Suppressor macrophage (primary cell): ENCODE results near the gene NAV3.

ENCODE experiments used
- DNase-seq, 4 experiments: peaks; one replicate each; pipeline ENCODE4 v3.0.0-alpha.2; 2020 to 2022

Gene NAV3

DNA sequence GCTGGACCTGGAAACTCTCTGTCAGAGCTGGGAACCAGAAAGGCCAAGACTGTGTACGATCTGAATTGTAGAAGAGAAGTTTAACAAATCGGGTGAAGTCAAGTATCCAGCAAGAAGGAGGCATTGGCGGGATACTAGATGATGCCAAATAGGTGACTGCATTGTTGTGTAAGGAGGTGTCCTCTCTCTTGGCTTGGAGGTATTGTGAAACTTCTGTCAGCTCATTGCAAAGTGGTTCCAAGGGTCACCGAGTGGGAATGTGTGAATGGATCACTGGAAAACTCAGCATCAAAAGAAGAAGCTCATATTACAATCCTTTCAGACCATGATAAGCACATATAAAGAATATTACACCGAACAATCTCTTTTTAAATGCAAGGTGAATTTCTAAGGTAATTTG lies 11.7 kb downstream of the NAV3 start:
- no peak for DNase-seq

DNA sequence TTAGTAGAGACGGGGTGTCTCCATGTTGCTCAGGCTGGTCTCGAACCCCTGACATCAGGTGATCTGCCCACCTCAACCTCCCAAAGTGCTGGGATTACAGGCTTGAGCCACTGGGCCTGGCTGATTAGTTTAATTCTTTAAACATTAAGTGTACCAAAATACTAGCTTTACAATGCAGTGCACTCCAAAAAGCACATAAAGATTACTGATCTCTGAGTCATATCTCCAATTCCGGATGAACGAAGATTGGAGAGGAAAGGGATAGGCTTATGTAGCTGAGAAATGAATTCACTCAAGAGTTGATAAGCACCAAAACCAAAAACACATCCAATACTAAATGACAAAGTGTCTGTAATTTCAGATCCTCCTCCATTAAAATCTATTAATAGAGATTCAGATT lies 15.1 kb downstream of the NAV3 start:
- DNase-seq, result no peak

DNA sequence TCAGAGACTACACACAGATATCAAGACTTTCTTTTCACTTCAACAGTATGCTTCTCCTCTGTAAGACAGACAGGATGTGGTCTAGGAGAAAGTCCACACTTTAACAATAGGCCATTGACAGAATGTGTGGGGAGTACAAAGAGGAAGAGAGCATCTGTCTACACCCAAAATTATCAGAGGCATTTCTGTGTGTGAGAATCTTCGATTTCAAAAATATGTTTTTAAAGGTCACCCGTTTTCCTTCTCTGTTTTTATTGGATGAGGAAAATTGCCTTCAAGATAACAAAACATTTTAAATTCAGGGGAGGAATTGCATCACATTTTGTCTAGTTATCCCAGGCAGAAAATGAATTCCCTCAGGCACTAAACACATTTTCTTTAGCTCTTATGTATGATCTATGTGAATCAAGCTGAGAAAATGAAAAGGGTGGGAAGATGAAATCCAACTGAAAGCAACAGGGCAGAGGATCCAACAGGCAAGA lies 16.4 kb downstream of the NAV3 start:
- no peak for DNase-seq

DNA sequence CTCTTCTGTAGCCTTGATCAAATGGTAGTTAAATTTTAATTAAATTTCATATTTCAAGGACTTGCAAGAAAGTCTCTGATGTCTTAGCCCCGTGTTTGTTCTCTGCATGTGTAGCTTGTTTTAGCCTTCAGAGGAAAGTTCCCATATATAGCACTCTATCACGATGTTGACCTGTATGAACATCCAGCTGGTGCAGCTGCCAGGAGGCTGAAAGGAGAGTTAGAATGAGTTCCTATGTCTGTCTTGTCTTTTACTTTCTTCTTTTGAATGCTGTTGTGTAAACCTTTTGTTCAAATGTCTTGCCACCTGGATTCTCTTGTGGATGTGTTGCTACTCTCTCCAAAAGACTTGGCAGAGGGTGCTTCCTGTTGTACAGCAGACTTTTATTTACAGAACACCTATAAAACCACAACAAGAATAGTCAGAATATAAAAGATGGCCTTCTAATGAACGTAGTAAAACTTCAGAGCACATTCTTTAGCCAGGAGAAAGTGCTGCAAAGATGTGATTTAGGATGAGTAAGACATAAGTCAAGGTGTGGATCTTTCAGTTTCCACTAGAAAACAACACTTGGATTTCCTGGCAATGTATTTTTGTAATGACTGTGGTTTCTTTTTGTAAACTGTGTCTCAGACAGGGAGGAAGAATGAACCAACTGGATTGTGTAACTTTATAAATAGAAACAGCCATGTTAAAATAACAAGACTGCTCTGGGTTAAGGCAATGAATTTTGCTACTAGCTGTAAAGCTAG lies 17.2 kb downstream of the NAV3 start:
- no peak for DNase-seq

DNA sequence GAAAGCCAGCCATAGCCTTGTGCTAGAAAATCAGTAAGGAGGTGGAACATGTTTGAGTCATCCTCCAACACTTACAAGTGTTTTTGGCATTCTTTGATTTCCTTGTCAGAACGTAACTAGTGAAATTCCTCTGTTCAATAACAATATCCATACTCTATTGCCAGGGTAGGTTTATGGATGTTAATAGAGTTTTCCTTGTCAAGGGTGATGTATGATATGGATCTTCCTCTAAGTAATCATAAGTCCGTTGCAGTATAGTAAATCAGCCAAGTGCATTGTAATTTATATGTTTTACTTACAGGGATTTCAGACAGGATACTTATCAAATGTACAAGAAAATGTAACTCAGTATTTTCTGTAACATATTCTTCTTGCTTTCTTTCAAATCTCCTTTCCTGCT lies 19.4 kb downstream of the NAV3 start:
- DNase-seq, result no peak

DNA sequence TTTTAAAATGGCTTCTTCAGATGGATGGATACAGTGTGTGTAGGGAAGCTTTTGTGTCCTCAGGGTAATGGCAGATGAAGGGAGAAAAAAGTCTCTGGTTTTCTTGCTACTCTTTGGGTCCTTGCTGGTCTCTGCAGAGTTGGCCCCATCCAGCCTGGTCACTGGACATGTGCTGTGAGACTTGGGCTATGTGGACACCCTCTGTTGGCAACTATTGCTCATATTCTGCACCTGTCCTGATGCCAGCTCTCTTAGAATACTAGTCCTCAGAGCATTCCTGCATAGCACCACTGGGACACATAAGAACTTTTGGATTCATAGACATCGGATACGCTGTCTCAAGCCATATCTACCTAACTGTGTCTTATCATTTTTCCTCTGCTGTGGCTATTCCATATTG lies 20.0 kb downstream of the NAV3 start:
- no peak for DNase-seq

DNA sequence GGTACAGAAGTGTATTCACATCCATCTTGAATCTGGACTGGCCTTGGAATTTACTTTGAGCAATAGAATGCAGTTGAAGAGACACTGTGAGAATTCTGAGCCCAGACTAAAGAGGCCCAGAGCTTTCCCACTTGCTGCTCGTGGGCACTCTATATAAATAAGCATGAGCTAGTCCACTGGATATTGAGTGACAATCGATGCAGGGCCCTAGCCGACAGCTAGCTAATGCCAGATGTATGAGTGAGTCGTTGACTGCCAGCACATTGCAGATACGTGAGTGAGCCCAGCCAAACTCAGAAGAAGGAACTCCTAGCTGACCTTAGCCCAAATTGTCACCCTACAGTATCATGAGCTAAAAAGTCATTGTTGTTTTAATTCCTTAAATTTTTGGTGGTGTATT lies 24.9 kb downstream of the NAV3 start:
- no peak for DNase-seq

DNA sequence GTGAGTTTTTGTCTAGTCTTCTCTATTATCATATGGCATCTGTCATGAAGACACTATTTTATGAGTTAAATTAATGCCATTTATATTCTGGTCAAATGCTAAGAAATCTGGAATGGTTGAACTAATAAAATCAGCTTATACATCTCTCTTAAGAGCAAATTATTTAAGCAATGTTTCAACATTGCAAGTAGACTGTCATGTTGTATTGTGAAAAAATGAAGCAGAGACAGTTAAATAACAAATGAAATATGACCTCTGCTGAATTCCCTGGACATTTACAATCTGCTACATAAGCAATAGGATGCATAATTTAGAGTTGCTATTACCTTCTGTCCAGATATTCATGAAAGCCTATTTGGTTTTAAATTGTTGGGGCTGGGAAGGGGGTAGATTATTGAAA lies 30.6 kb downstream of the NAV3 start:
- DNase-seq, result no peak

DNA sequence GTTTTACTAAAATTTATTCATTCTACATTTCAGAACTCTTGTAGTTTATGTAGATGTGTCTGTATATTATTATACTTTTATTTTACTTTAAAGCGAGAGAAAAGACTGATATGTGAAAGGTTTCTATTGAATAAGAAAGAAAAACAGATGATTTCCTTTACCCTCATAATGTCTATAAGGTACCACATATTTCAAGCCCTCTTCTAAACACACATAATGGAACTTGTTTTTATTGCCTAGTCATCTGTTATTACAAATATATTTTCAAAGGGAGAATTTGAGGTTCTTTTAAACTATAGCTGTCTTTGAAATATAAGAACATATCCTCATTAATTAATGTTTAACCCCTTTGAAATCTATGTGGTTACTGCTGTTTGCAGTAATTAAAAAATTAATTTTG lies 34.5 kb downstream of the NAV3 start:
- DNase-seq, result no peak

DNA sequence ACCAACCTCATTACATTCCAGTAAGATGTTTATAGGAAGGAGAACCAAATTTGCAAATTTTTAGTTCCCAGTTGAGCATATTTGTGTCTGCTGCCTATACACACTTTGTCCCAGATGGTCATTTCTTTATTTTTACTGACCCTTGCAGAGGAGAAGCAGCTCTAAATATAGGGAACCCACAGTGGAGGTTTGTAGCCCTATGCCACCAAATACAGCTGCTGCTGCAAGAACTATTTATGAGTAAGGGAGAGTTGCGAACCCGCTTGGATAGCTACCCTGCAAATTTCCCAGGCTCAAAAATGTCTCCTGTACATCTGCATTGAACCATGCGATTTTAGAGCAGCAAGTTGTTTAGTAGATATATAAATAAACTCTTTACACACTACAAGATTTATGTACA lies 48.2 kb downstream of the NAV3 start:
- no peak for DNase-seq

DNA sequence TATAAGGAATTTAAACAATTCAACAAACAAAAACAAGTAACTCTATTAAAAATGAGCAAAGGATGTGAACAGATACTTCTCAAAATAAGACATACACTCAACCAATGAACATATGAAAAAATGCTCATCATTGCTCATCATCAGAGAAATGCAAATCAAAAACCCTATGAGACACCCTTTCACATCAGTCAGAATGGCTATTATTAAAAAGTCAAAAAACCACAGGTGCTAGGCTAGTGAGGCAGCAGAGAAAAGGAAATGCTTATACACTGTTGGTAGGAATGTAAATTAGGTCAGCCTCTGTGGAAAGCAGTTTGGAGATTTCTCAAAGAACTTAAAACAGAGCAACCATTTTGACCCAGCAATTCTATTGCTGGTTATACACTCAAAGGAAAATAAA lies 52.0 kb downstream of the NAV3 start:
- no peak for DNase-seq

DNA sequence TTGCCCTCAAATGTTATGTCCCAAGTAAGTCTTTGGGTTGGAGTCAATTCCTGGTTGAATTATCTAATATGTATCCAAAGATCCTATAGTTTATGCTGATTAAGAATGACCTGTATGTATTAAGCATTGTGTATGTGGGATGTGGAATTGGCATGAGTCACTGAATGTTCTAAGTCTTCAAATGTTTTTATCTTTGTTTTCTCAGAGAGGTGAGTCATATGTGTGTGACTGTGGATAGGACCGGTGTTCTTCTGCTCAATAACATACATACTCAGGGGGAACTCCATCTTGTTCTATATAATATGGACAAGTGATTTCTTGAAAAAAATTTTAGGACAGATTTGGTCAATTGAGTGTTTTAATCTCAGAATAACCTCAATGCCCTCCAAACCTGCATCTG lies 57.9 kb downstream of the NAV3 start:
- no peak for DNase-seq

DNA sequence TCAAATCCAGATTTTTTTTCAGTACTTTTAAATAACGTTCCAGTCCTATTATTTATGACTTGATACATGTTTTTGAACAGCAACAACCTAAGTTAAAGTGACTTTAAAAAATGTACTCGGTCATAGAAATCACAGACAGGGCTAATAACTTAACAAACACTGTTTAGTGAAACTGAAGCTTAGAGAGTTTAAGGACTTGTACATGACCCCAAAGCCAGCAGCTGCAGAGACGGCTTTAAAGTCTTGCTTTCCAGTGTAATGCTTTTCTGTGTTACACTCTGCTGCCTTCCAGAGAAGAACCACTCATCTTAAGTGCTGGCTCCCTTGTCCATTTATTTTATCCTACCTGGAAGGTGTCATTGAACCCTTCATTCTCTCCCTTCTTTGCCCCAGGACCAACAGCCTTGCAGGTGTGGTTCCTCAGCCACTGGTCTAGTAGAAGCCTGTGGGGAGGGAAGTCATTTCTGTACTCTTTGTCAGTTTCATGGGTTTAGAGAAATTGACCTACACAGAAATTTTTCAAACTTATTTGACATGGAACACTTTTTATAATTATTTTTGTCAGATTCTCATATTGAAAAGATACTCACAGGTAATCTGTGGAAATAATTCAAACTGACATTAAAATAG lies 60.9 kb downstream of the NAV3 start:
- no peak for DNase-seq

DNA sequence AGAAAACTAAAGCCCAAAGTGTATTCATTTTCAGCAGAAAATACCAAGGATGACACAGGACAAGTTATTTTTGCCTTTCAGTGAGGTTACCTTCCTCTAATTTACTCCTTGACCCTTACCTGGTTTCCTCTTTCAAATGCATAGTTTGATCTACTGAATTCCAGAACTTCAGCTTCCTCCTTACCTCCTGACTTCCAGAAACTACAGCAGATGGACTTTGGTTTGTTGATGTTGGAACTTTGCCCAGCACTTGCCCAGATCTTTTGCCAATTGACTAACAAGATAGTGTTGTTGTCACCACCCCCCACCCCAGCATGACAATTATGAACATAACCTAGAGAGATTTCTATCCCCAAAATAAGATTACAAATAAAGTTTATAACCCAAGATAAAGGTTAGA lies 63.2 kb downstream of the NAV3 start:
- DNase-seq, result no peak

DNA sequence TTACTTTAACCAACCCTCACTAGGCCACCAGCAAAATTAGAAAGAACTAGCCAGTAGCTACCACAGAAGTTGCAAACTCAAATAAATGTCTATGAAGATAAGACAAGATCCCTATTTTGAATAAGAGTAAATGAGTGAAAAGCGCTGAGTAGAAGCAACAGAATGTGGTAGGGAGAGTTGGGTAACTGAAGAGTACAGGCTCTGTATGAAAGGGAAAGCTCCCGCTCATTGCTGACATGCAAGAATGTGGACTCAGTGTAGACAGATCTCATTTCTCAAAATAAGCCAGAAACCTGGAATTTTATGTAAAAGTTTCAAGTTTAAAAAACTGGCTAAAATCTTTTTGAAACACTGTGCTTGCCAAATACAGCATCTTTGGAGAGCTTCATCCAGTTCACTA lies 63.9 kb downstream of the NAV3 start:
- DNase-seq, result no peak

DNA sequence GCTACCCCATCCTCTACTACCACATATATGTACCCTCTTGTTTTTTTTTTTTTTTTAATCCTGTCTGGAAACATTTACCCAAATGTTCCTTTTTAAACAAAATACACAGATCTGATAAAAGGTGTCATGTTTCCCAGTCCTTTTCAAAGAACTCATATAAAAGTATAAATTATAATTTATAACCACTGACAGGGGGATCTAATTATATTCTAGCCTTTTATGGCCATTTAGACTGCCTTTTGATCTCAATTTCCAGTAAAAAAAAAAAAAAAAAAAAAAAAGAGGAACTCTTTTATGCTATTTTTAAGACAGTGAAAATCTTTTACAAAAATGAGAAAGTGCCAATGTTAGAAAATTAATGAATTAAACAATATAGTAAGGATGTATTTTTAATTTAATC lies 65.0 kb downstream of the NAV3 start:
- DNase-seq, result no peak

DNA sequence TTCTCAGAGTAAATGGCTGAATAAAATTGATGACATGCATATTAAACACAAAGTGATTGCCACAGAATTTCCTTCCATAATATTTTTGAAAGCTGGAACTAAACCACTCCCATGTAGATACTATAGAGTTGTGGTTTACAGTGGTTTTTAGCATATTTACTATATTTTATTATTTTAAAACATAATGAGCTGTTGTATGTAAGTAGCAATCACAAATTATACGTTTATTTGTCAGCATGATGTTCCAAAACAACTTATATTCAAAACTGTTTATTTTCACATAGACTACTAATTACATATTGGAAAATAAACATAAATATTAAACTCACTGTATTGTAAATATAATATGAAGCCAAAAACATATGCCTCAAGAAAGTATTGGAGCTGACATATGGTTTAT lies 77.2 kb downstream of the NAV3 start:
- DNase-seq, result no peak

DNA sequence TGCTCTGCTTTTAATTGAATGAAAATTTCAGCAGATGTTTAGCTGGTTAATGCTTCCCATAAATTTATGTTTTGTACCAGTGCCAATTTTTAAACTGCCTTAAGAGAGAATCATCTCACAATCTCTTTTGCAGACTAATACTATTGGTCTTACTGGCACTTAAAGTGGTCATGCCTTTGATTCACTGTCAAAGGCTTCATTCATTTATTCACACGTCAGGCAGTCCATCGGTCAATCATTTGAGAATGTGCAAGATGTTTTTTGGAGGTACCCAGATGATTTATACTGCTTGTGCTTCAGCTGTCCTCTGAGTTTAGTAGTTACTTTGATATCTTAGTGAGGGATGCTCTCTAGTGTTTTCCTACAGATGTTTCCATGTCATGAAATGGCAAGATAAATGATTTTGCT lies 83.4 kb downstream of the NAV3 start:
- no peak for DNase-seq

DNA sequence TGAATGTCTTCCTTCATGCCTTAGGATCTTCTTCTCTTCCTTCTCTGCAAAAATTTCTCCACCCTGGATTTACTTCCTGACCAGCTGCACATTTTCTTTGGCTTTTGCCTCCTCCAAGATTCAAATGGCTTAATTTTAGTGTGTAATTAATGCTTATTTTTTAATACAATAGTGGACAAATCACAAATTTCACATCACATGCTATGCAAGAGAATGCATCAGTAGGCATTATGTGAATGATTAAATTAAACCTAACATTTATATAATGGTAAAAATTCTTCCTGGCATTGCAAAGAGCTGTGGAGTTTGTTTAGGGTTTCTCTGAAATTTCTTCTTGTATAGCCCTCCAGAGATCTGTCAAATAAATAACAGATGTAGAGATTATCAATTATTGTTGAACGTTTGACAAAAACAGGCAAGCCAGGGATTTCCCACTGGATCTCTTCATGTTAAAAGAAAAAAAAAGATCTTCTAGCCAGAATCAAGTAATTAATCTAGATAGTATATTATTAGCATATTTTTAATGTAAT lies 84.4 kb downstream of the NAV3 start:
- no peak for DNase-seq

DNA sequence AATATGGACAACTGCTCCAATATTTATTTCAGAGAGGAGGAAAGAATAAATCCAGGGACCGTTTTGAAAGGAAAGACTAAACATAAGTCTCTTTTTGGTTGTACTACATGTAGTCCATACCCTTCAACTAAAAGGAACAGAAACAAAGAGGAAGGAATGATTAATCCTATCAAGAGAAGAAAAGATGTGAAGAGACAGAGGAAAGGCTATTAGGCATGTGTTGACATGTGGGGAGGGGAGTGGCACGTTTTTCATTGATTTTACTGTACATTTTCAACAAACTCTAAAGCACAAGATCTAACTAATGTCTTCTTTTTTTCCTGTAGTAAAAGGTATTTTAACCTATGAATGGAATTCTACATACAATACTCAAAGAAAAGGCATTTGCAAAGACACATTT lies 85.6 kb downstream of the NAV3 start:
- DNase-seq, result no peak

DNA sequence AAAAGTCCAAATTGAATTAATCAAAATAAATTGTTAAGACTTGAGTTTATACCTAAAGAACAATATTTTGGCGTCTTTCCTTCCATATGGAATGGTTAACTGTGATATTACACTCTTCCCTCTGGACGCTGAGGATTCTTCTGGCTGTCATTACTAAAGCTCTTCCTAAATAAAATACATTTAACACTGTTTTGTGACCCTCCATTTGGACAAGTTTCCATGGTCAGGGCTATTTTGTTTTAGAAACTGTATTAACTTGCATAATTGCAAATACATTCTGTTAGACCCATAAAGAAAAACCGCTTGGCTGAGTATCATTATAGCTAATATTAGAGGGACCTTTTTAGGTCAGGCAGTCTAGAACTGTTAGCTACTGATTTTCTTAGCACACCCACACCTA lies 87.4 kb downstream of the NAV3 start:
- no peak for DNase-seq

DNA sequence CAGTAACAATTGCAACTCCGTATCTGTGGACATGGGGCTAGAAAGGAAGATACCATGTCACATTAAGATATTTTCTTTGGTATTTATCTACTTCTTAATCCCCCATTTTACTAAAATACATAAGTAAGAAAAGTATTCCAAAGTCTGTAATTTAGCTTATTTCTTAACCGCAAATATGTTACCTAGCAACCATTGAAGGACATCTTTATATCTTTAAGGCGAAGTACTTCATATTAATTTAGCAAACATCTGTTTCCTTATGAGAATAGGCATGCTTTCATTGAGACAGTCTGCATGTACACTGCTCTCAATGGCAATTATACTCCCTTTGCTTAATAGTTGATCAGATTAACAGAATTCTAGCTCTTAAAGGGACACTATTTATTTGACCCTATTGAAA lies 88.8 kb downstream of the NAV3 start:
- DNase-seq, result no peak

DNA sequence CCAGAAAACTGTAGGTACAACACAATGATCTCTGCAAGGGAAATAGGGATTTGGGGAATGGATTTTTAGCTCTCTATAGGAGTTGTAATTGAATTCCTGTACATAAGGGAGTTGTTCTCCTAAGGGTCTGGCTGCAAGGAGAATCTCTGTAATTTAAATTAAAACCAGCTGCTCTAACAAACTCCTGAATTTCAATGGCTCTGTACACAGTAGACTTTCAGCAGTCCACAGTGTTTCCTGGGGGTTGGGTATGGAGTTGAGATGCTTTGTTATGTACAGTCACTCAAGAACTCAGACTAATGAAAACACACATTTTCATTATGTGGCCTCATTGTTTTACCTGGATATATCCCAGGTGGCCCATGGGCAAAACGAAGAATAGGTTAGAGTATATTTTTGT lies 93.2 kb downstream of the NAV3 start:
- no peak for DNase-seq

DNA sequence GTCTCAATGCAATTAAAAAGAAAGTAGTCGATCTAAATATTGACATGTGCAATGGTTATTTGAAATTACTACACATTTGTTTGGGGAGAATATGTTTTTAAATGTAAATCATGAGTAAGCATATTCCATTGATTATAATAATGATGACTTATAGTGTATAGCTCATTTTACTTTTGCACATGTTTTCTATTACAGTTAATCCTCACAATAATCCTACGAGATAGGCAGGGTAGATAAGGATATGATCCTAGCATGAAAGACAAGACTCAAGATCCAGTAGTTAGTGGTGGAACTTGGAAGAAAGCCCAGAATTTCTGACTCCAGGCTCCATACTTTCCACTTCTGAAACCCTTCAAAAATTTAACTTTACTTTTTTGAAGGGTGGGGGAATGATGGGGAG lies 94.0 kb downstream of the NAV3 start:
- DNase-seq, result no peak
